DND-41 (cell line): ENCODE data around the gene ROBO2.

Experiments used
- ATAC-seq: fragments of 200-7000 bp; cut with Tn5 transposase; 3 replicates; pipeline ENCODE4 v1.9.1; 2021; ENCODE audit warnings: low read depth; ENCODE audit not compliant: insufficient read depth
- DNase-seq: peaks from one replicate; pipeline ENCODE4 v3.0.0-alpha.2; 2020
- H2AFZ ChIP-seq: 2 replicates; pipeline ENCODE4 v1.6.0; 2012; ENCODE audit warnings: low read depth, low read length
- H3K27ac ChIP-seq: 2 replicates; pipeline ENCODE4 v1.5.1; 2012; ENCODE audit warnings: low read length, inconsistent platforms
- H3K27me3 ChIP-seq: fragments of 200-600 bp; sonication (generic); 2 replicates; pipeline ENCODE4 v1.6.0; 2012; ENCODE audit warnings: low read length, mild to moderate bottlenecking, inconsistent platforms; ENCODE audit not compliant: insufficient read depth, poor library complexity
- H3K36me3 ChIP-seq: 2 replicates; pipeline ENCODE4 v1.5.1; 2012; ENCODE audit warnings: low read length, inconsistent platforms; ENCODE audit not compliant: insufficient read depth
- H3K4me1 ChIP-seq: 2 replicates; pipeline ENCODE4 v1.5.1; 2012; ENCODE audit warnings: mild to moderate bottlenecking, low read length; ENCODE audit not compliant: insufficient read depth
- H3K4me2 ChIP-seq: 2 replicates; pipeline ENCODE4 v1.6.0; 2012; ENCODE audit warnings: mild to moderate bottlenecking, moderate library complexity, low read length, inconsistent platforms; ENCODE audit not compliant: insufficient read depth
- H3K4me3 ChIP-seq, 2 experiments: fragments of 200-600 bp in 1 of 2; shearing (Covaris generic) in 1 of 2; 2 replicates each; pipeline ENCODE4 v1.5.1; 2012 to 2016; ENCODE audit warnings: inconsistent platforms in 2 of 2, low read length in 2 of 2, mild to moderate bottlenecking in 2 of 2, low read depth in 1 of 2, moderate library complexity in 1 of 2
- H3K79me2 ChIP-seq: 2 replicates; pipeline ENCODE4 v1.6.0; 2012; ENCODE audit warnings: low read length, inconsistent platforms; ENCODE audit not compliant: insufficient read depth
- H3K9ac ChIP-seq: 2 replicates; pipeline ENCODE4 v1.6.0; 2012; ENCODE audit warnings: low read depth, mild to moderate bottlenecking, inconsistent platforms, low read length, moderate library complexity
- H3K9me3 ChIP-seq: 2 replicates; pipeline ENCODE4 v1.5.1; 2012; ENCODE audit warnings: low read length, moderate library complexity, mild to moderate bottlenecking, inconsistent platforms; ENCODE audit not compliant: insufficient read depth, severe bottlenecking
- H4K20me1 ChIP-seq: 2 replicates; pipeline ENCODE4 v1.6.0; 2012; ENCODE audit warnings: low read length; ENCODE audit not compliant: insufficient read depth
- CTCF ChIP-seq: IDR thresholded peaks from 2 replicates; pipeline ENCODE4 v1.5.1; 2012; ENCODE audit warnings: borderline replicate concordance, low read length, moderate library complexity, mild to moderate bottlenecking; ENCODE audit not compliant: poor library complexity, severe bottlenecking; ENCODE audit errors: extremely low read depth
- EZH2 ChIP-seq: IDR thresholded peaks from 3 replicates; pipeline ENCODE4 v1.6.1; 2012; ENCODE audit warnings: borderline replicate concordance, low read depth, mild to moderate bottlenecking, moderate library complexity, low read length, inconsistent platforms; ENCODE audit not compliant: severe bottlenecking

Gene ROBO2

DNA sequence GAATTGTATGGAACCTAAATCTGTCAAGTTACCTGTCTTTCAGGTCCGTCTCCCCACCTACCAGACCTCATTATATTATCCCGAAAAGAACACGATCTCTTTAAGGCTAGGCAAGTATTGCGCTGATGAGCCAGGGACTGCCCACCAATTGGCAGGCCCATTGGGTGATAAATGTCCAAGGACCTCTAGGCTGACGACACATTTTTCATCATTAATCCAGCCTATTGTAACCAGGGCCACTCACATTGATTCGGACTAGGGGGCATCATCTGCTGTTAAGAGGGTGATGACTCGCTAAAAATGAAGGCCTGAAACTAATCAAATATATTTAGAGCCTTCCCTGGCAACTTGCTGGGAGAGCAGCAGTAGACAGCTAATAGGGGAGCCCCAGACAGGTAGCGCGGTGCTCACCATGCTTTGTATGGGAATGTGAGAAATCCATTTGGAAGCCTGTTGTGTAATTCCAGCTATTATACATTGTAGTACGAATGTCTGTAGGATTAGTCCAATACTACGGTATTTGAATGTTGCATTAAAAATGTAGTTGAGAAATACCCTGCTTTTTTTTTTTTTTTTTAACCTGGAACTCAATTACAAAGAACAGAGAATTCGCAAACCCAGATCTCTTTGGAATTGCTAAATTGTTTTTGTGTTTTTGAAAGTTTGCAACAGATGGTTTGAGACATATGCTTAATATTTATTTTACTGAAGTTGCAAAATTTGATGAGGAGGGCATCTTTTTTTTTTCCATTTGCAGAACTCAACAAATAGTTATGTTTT lies 156.1 kb downstream of the ROBO2 start:
- H3K4me3 ChIP-seq = no peak overlapping the region
- H3K9ac ChIP-seq = no peak overlapping the region
- DNase-seq = no peak
- TF ChIP-seq EZH2 (no peak), CTCF (no peak)
- H3K27me3 ChIP-seq = no peaks in the 10 kb centered on the region
- H4K20me1 ChIP-seq = no peaks in the 10 kb centered on the region
- H3K4me1 ChIP-seq = no peaks in the 10 kb centered on the region
- no peaks in the 10 kb centered on the region for H3K79me2 ChIP-seq
- H3K36me3 ChIP-seq = no peaks in the 10 kb centered on the region
- no peak for ATAC-seq
- H3K9me3 ChIP-seq = no peaks in the 10 kb centered on the region
- H2AFZ ChIP-seq = no peak overlapping the region
- H3K4me2 ChIP-seq = no peak overlapping the region
- H3K27ac ChIP-seq = no peak overlapping the region

- H3K4me3 ChIP-seq = no peak overlapping the region
- no peak for DNase-seq
- H3K4me2 ChIP-seq = no peak overlapping the region
- no peak overlapping the region for H3K9ac ChIP-seq
- H4K20me1 ChIP-seq = no peaks in the 10 kb centered on the region
- no peaks in the 10 kb centered on the region for H3K9me3 ChIP-seq
- no peaks in the 10 kb centered on the region for H3K27me3 ChIP-seq
- H2AFZ ChIP-seq = no peak overlapping the region
- no peaks in the 10 kb centered on the region for H3K36me3 ChIP-seq
- TF ChIP-seq EZH2 = no peak
- TF ChIP-seq CTCF = no peak
- no peaks in the 10 kb centered on the region for H3K4me1 ChIP-seq
- no peak for ATAC-seq
- no peaks in the 10 kb centered on the region for H3K79me2 ChIP-seq
- no peak overlapping the region for H3K27ac ChIP-seq
Observed at GRCh38 chr3:77197408-77197807, 157.5 kb downstream of the ROBO2 start.

GRCh38 chr3:77203851-77204250 lies 164.0 kb downstream of the ROBO2 start:
- no peaks in the 10 kb centered on the region for H3K9me3 ChIP-seq
- H3K4me3 ChIP-seq = no peak overlapping the region
- H2AFZ ChIP-seq = no peak overlapping the region
- H3K27me3 ChIP-seq = no peaks in the 10 kb centered on the region
- H3K27ac ChIP-seq = no peak overlapping the region
- TF ChIP-seq EZH2 (no peak), CTCF (no peak)
- no peaks in the 10 kb centered on the region for H3K4me1 ChIP-seq
- DNase-seq (no peak), ATAC-seq (no peak)
- H3K36me3 ChIP-seq = no peaks in the 10 kb centered on the region
- no peaks in the 10 kb centered on the region for H3K79me2 ChIP-seq
- H4K20me1 ChIP-seq = no peaks in the 10 kb centered on the region
- no peak overlapping the region for H3K9ac ChIP-seq
- no peak overlapping the region for H3K4me2 ChIP-seq
